ENCODE measurements around the gene SYT12.

GRCh38 chr11:67007126-67007525 is 15.8 kb upstream of the SYT12 start:
- TF ChIP-seq POLR2A (IDR thresholded peaks at IDR 0.05) = no peak
- TF ChIP-seq, protein P1, sequence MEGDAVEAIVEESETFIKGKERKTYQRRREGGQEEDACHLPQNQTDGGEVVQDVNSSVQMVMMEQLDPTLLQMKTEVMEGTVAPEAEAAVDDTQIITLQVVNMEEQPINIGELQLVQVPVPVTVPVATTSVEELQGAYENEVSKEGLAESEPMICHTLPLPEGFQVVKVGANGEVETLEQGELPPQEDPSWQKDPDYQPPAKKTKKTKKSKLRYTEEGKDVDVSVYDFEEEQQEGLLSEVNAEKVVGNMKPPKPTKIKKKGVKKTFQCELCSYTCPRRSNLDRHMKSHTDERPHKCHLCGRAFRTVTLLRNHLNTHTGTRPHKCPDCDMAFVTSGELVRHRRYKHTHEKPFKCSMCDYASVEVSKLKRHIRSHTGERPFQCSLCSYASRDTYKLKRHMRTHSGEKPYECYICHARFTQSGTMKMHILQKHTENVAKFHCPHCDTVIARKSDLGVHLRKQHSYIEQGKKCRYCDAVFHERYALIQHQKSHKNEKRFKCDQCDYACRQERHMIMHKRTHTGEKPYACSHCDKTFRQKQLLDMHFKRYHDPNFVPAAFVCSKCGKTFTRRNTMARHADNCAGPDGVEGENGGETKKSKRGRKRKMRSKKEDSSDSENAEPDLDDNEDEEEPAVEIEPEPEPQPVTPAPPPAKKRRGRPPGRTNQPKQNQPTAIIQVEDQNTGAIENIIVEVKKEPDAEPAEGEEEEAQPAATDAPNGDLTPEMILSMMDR (IDR thresholded peaks at IDR 0.05) = no peak
